ENCODE data around the gene CASK.

- TF ChIP-seq SOX6 (IDR thresholded peaks at IDR 0.05) (no peak), SOX6 (CRISPR knock-in tag; IDR thresholded peaks at IDR 0.05) (no peak), TCF7 (IDR thresholded peaks at IDR 0.05; ENCODE audit: low read depth) (no peak), TAF1 (CRISPR knock-in tag; IDR thresholded peaks at IDR 0.05) (no peak), CTCF (CRISPR knock-in tag; IDR thresholded peaks at IDR 0.05) (no peak), ZNF589 (CRISPR knock-in tag; conservative IDR thresholded peaks at IDR 0.05) (no peak), ZBTB38 (CRISPR knock-in tag; IDR thresholded peaks at IDR 0.05) (no peak), ZBTB1 (CRISPR knock-in tag; IDR thresholded peaks at IDR 0.05; ENCODE audit: borderline replicate concordance) (no peak), RAD21 (CRISPR knock-in tag; IDR thresholded peaks at IDR 0.05) (no peak)
Observed at GRCh38 chrX:41808047-41808446, 115.3 kb downstream of the CASK start.

Measured in HepG2 (cell line).